ENCODE measurements around the gene ZNF317.
A peak's percentile ranks its signal among the peaks of the same experiment; 100 is the strongest.

ZNF317 gene

GRCh38 chr19:9140159-9140874 lies at the start of gene ZNF317:
Gene ZNF317, plus strand, starts transcription at chr19:9140397. Its CDS starts 15,620 bp downstream, at chr19:9156017.
- DNase-seq: peak; percentile 85

DNA sequence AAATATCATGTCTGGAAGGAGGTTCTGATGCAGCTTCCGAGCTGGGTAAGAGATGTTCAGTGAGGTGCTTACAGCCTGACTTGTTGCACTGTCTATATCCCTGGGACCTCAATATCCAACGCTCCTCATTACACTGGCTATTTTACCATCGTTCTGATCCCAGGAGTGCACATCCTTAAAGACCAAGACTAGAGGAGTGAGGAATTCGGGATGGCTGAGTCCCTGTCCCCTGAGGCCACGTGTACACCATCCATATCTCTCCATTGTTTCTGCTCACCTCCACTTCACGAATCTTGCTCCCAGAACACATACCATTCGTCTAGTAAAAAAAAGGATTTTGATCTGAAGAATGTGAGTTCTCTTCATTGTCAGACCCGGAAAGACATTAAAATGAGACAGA lies 32.8 kb upstream of the ZNF317 start, which contains the start of gene OR7G2:
TSS of gene OR7G2 (minus strand) at position 101 of the 400 bp plus-strand sequence. CDS start 4,232 bp downstream, outside the sequence.
- DNase-seq: no peak

DNA sequence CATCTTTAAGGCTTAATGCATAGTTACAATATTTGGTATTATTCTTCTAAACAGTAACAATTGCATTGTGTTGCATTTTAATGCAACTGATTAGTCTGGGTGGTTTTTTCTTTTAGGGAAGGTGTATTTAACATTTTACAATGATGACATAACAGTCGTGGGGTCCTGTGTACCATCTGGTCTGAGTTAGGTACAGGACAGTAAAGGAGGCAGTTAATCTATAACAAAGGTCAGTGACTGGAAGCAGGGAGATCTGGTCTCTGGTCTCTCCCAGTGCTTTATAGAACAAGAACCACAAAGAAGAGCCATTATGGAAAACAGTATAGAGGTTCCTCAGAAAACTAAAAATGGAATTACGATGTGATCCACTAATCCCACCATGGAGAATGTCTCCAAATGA lies 30.2 kb upstream of the ZNF317 start:
- DNase-seq: no peak

- no peak for DNase-seq
These were observed 24.8 kb upstream of the ZNF317 start, which contains the start of gene OR7G1 for GRCh38 chr19:9115307-9115813. Gene OR7G1, minus strand, starts transcription at chr19:9115763. Its CDS starts 0 bp downstream, at chr19:9115763.

- DNase-seq: no peak
These were observed 23.6 kb upstream of the ZNF317 start for GRCh38 chr19:9116547-9116946.

- no peak for DNase-seq
These were observed 13.2 kb upstream of the ZNF317 start, which contains the start of gene OR7G3 for GRCh38 chr19:9126900-9127405. Gene OR7G3, minus strand, starts transcription at chr19:9126950. Its CDS starts 0 bp downstream, at chr19:9126950.

DNA sequence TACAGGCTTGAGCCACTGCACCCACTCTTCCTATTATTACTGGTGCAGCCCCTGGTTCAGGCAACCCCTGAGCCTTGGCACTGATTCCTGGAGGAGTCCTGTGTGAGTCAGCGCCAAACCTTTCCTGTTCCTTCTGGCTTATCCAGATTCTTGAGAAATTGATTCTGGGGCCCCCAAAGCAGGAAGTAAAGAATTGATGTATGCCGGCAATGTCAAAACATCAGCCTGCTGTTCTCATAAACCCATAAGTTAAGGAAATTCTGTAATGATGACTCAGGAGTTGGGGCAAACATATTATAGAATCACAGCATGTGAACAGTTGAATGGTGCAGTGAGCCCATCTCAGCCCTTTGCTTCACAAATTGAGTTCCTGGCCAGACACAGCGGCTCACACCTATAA lies 12.0 kb upstream of the ZNF317 start:
- no peak for DNase-seq

- no peak for DNase-seq
These were observed 9.2 kb upstream of the ZNF317 start for GRCh38 chr19:9130965-9131364.

GRCh38 chr19:9132422-9132821 lies 7.8 kb upstream of the ZNF317 start:
- no peak for DNase-seq

DNA sequence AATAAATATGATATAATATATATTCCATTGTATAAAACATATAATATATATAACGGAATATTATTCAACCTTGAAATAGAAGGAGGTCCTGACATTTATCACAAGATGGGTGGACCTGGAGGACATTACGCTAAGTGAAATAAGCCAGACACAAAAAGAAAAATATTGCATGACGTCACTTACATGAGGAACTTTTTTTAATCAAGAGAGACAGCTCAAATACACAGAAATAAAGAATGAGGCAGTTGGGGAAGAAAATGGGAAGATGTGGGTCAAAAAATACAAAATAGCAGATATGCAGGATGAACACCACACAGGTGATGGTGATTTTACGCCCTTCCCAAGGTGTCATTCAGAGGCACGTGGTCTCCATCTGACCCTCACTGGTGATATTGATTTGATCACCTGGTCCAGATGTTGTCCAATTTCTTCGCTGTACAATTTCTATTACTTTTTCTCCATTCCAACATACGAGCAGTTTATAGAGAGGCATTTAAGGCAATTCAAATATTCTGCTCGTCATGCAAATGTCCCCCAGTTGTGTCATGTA lies 513 bp upstream of the ZNF317 start:
- DNase-seq: no peak

GRCh38 chr19:9144920-9145319 lies 4.7 kb downstream of the ZNF317 start:
- no peak for DNase-seq

GRCh38 chr19:9146882-9147281 lies 6.7 kb downstream of the ZNF317 start:
- no peak for DNase-seq

DNA sequence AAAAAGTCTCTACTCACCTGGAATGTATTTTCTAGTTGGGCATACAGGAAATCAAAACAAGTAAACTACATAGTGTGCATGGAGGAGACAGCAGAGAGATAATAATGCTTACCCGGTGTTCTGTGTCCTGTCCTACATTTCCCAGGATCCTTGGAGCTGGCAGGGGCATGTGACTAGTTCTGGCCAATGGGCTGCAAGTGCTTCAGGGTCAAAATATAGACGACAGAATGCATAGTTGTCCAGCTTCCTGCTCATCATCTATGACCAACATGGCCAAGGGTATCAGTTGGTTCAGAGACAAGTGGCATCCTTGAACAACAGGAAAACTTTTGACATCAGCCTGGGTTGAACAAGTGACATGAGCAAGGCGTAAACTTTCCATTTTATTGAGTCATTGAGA lies 8.5 kb downstream of the ZNF317 start:
- no peak for DNase-seq

DNA sequence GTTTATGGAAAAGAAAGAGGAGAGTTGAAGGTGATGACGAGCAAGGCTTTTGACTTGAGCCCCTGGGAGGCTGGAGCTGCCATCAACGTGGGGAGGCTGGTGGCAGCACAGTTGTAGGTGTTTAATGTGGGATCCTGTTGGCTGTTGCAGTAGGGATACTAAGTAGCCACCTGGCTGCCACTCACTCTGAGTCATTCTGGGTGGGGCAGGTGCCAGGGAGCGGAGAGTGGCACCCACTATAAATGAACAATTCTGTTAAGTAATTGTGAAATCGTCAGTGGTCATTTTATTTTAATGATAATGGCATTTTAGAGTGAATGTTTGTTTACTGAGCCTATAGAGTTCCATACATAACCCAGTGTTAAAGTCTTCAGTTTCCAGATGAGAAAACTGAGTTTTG lies 9.8 kb downstream of the ZNF317 start:
- no peak for DNase-seq

GRCh38 chr19:9150650-9151049 lies 10.5 kb downstream of the ZNF317 start:
- DNase-seq: no peak

DNA sequence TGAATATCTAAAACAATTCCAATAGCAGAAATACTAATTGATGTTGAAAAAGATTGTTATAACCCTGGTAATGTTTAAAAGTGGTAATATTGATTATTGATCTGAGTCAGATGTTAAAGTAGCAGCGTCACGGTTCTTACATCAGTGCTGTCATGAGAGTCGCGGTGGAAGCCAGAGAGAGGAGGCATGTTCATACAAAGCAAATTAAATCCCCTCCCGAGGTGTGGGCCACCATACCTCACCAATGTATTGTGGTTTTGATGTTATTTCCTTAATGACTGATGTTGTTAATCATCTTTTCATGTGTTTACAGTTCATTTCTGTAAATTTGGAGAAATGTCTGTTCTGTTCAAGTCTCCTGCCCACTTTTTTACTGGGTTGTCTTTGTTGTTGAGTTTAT lies 11.2 kb downstream of the ZNF317 start:
- DNase-seq: no peak

DNA sequence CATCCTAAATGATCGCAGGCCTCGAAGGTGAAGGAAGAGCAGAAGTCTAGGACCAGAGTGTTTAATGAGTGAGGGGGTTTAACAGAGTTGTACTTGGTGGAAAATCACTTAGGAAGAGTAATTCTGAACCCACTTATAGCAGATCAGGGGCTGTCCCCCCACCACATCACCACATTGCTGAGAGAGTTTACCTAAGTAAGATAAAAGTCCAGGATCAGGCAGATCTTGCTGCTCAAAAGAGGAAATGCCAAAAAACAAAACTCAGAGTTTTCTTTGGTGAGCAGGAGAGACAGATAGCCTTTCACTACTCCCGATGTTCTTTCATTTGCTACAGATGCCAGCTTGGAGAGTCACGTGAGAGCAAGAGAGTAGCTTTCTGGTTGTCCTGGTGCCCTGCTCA lies 15.4 kb downstream of the ZNF317 start:
- no peak for DNase-seq

- no peak for DNase-seq
These were observed 16.1 kb downstream of the ZNF317 start for GRCh38 chr19:9156304-9156703.

GRCh38 chr19:9159891-9160290 lies 19.7 kb downstream of the ZNF317 start:
- DNase-seq: no peak

DNA sequence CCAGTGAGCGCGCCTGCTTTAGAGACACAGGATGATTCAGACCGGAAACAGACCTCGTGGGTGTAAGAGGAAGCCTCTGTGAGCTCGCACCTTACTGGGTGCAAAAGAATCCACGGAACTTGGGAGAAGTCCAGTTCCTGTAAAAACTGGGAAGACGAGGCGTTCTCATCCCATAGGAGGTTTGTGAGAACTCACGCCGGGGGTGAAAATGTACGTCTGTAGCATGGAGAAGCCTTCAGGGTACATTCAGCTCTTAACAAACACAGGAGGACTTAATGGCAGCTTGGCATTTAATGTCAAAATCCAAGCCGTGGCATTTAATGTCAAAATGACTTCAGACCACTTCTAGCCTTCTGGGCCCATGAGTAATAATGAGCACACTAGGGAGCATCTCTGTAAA lies 21.2 kb downstream of the ZNF317 start:
- no peak for DNase-seq

GRCh38 chr19:9165261-9165660 lies 25.1 kb downstream of the ZNF317 start:
- no peak for DNase-seq

- no peak for DNase-seq
These were observed 26.6 kb downstream of the ZNF317 start for GRCh38 chr19:9166846-9167245.

DNA sequence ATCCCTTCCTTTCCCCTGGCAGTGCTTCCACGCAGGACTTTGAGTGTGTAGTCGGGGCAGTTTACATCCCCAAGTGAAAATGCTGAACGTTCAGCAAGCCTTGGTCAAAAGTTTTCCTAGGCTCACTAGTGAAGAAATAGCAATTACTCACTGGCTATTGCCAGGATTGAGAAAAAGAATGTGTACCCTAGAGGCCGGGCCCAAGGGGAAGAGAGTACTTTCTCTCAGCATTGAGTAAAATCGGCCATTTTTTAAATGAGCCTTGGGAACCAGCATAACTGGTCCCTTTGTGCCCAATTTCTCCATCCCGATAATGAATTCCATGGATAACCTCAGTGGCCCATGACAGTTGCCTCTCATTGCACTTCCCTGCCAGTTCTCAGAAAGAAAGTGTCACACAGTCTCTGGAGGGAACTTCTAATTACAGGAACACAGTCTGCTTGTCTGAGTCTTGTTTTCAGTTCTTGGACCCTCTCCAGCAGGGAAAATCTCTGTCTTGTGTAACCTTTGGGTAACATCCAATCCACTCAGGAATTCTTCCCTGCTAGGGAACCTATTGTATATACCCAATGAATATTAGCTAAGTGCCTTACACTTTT lies 31.3 kb downstream of the ZNF317 start:
- DNase-seq: no peak

DNA sequence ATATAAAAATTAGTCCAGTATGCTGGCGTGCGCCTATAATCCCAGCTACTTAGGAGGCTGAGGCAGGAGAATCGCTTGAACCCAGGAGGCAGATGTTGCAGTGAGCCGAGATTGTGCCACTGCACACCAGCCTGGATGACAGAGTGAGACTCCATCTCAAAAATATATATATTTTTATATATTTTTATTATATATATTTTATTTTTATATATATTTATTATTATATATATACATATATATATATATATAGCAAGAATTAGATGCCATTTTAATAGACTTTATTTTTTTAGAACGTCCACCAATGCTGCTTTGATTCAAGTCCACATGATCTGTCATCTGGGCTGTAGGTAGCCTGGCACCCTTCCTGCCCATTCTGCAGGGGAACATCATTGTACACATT lies 35.1 kb downstream of the ZNF317 start:
- no peak for DNase-seq
